Astrocyte of the cerebellum (primary cell): ENCODE data around the gene NXNL1.

Source experiments
- DNase-seq: peaks from one replicate; pipeline ENCODE4 v3.0.0-alpha.2; 2011; ENCODE audit warnings: low read depth
- H3K4me3 ChIP-seq: 2 replicates; pipeline ENCODE4 v1.5.1; 2011; ENCODE audit warnings: mild to moderate bottlenecking, low read depth, low read length, moderate library complexity
- in situ Hi-C: cut with HindIII; loops from 2 replicates; pipeline ENCODE4 v1.10.0; 2017; ENCODE audit warnings: low sequenced_read_pairs
- TF ChIP-seq, protein P1 (sequence below): IDR thresholded peaks from 2 replicates; pipeline ENCODE4 v1.5.1; 2012; ENCODE audit warnings: low read length, low read depth, moderate library complexity, mild to moderate bottlenecking; ENCODE audit errors: missing control alignments

The NXNL1 gene

DNA sequence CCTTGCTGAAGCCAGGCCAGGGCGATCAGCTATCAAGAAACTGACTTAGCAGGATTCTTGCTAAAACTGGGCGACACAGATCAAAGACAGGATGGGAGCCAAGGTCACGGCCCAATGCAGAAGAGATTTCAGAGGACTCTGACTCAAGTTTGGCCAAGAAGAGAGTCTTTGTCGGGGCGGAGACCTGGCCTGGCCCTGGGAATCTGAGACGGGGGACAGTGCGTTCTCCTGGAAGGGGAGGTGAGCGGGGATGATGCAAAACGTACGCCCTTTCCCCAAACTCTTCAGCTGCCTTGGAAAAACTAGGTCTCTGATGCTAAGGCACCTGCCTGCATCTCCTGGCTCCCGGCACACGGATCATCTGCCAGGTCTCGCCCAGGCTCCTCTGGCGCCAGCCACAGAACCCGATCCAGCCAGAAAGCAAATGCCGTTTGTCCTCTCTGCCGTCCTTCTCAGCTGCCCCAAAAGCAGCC, 31.0 kb downstream of the NXNL1 start:
- H3K4me3 ChIP-seq = no peak overlapping the region
- in situ Hi-C loops = no loop called here
- TF ChIP-seq, protein P1, sequence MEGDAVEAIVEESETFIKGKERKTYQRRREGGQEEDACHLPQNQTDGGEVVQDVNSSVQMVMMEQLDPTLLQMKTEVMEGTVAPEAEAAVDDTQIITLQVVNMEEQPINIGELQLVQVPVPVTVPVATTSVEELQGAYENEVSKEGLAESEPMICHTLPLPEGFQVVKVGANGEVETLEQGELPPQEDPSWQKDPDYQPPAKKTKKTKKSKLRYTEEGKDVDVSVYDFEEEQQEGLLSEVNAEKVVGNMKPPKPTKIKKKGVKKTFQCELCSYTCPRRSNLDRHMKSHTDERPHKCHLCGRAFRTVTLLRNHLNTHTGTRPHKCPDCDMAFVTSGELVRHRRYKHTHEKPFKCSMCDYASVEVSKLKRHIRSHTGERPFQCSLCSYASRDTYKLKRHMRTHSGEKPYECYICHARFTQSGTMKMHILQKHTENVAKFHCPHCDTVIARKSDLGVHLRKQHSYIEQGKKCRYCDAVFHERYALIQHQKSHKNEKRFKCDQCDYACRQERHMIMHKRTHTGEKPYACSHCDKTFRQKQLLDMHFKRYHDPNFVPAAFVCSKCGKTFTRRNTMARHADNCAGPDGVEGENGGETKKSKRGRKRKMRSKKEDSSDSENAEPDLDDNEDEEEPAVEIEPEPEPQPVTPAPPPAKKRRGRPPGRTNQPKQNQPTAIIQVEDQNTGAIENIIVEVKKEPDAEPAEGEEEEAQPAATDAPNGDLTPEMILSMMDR = no peak
- no peak for DNase-seq

GRCh38 chr19:17424743-17425365, 35.9 kb downstream of the NXNL1 start:
- TF ChIP-seq, protein P1 = peak; percentile 66
- DNase-seq = no peak
- in situ Hi-C loops = no loop called here

GRCh38 chr19:17423429-17424208, 37.1 kb downstream of the NXNL1 start:
- H3K4me3 ChIP-seq = no peak overlapping the region
- in situ Hi-C loops = no loop called here
- TF ChIP-seq, protein P1 = no peak
- DNase-seq = no peak

More at GRCh38 chr19:17424743-17425365, 35.9 kb downstream of the NXNL1 start:
- no peak overlapping the region for H3K4me3 ChIP-seq

- TF ChIP-seq, protein P1 = no peak
- no peak for DNase-seq
- no peak overlapping the region for H3K4me3 ChIP-seq
- in situ Hi-C loops = no loop called here
These were observed 38.8 kb downstream of the NXNL1 start for GRCh38 chr19:17421942-17422341.

DNA sequence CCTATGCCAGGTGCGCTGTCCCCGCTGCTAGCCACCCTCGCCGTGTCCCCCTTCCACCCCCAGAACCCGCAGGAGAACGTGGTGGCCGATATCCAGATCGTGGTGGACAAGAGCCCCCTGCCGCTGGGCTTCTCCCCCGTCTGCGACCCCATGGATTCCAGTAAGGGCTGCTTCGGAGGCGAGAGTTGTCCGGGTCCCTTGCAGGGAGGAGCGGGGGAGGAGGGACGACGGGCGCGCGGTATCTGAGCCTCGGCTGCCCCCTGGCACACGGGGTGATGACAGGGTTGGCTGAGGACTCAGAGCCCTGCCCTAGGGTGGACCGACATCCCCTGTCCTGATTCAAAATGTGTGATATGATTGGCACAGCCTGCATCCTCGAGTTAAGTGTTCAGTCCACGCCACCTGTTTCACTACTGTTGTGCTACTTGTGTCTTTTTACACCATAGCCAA, 40.2 kb downstream of the NXNL1 start:
- no peak for DNase-seq
- in situ Hi-C loops = no loop called here
- peak overlapping the region; percentile 78 for H3K4me3 ChIP-seq
- TF ChIP-seq, protein P1 = peak; percentile 14

GRCh38 chr19:17419621-17420474, 40.9 kb downstream of the NXNL1 start, which contains the start of gene MVB12A:
Gene MVB12A (plus strand): TSS chr19:17420047. CDS start chr19:17420136, 89 bp downstream.
- TF ChIP-seq, protein P1 = no peak
- in situ Hi-C loops = no loop called here
- peak within 1 kb of the TSS; percentile 78 for H3K4me3 ChIP-seq
- DNase-seq = peak; percentile 98
